GM19455 (cell line): Measurements from ENCODE around the gene SND1.
"Not testable (repeated sequence)": the region's sequence is repeated elsewhere in the genome, so short reads cannot be mapped to it uniquely, and the experiment has no call there.

Experiments used
- ATAC-seq: cut with Tn5 transposase; IDR thresholded peaks from one replicate; pipeline ENCODE4 v1.9.1; 2021; ENCODE audit not compliant: unreplicated experiment

Gene SND1

GRCh38 chr7:127652333-127653248 is 597 bp downstream of the SND1 start:
- ATAC-seq, result peak; percentile 19

GRCh38 chr7:127653396-127653795 is 1.4 kb downstream of the SND1 start:
- ATAC-seq, result no peak

DNA sequence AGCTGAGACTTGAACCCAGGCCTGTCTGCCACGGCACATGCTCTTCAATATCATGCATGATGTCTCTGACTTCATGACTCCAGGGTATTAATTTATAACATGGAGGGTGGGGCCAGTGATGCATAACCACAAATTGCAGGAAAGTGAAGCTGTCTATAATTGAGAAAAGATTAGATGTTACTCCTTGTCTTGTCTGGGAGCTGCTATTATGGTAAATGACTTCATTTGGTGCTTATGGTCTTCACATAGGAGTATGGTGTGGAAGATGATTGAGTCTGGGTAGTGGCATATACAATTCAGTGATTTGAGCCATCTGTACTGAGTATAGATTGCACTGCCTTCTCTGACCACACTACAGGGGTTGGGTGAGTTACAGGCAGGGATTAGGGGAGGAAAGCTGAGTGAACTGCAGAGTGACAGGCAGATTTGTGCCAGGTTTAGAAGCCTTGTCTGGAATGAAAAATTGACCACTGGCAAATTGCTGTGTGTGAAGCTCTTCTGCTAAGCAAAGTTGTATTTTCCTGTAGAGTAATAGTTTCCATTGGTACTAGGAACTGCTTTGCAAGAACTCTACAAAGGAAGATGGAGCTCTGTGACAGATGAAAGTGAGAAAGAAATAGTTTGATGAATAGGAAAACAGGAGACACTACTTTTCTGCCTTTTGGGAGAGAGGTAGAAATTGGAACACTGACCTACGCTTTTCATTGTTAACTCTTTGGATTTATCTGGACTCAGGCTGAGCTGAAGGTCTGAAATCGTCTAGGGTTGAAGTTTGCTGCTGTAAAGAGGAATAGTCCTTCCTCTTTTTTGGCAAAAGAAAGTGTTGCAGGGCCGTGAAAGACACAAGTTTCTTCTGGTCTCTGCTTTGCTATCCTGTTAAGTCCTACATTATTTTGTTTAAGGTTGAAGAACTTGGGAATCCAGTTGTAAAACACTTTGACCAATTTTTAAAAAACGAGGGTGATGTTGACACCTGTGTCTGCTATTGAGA is 2.7 kb downstream of the SND1 start:
- ATAC-seq, result no peak

DNA sequence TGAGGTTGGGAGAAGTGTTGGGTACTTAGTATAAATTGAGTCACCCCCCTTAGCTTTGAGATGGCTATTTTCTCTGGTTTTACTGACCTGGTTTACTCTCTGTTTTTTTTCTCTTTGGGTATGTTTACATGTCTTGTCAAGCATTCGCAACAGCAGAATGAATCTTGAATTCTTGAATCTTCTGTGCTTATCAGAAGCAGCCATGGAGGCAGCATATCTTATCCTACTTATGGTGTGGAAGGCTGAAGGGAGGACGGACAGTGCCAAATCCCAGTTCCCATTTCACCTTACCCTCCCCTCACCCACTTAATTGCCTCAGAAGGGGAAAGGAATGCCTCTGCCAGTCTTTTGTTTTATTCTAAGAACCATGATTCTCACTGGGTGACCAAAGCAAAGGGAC is 3.7 kb downstream of the SND1 start:
- no peak for ATAC-seq

DNA sequence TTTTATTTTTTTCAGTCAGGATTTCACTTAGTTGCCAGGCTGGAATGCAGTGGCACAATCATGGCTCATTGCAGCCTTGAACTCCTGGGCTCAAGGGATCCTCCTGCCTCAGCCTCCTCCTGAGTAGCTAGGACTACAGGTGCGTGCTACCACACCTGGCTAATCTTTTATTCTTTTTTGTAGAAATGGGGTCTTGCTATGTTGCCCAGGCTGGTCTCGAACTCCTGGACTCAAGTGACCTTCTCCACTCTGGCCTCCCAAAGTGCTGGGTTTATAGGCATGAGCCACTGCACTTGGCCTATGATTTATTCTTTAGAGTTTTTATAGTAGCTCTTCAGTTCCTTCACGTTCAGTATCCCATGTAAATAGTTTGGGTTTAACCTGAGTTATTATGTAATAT is 5.5 kb downstream of the SND1 start:
- no peak for ATAC-seq

DNA sequence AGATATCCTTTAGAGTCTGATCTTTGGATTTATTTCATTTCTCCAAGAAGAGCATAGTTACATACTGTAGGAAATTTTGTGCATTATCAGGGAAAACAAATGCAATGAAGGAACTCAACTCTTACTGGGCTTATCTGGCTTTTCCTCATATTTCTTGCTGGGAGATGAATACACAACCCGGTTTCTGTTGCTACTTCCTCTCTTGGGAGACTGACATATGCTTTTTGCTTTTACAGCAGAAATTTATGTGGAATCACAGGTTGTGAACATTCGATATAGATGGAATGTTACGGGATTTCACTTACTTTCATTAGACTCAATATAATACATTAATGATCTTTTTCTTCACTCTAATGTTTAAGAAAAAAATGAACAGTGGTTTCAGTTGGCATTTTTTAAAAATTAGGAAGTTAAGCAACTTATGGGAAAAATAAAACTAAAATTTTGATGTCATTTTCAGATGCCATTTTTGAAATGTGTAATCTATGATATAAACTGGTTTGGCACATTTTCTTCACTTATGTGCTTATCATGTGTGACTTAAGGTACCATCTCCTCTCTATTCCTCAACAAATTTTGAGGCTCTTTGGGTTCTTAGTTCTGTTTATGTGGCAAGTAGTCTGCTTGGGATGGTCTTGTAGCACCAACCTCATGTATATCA is 7.1 kb downstream of the SND1 start:
- no peak for ATAC-seq

DNA sequence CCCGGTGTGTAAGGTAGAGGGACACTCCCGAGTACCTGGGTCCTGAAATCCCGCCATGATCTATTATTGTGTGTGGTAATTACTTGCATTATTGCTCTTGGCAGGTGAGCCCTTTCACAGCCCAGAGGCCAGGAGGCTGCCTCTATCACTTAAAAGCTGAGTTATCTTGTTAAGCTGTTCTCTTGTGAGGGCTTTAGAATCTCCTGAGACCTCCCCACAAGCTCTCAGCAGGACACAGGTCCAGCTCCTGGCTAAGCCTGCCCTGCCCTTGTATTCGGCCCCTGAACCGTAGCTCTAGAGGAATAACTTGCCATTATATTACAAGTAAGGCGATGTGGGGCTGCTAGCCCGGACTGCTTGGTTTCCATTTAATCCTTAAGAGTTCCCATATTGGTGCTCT is 13.9 kb downstream of the SND1 start:
- ATAC-seq, result no peak

DNA sequence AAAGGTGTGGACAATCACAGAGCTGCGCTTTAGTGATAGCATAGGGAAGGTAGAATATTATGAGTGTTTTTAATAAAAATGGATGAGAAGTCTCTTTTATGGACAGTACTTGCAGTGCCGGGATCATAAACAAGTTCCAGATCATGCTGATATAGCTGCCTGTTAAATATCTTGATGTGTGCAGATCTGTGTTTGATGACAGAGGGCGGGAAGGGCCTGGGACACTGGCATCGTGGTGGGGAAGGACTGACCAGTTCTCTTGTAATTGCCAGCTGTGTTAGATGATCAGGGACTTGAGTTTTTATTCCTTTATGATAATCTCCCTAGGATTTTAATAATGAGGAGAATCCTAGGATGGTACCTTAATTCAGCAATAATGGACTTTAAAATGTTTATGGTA is 14.6 kb downstream of the SND1 start:
- ATAC-seq, result no peak

DNA sequence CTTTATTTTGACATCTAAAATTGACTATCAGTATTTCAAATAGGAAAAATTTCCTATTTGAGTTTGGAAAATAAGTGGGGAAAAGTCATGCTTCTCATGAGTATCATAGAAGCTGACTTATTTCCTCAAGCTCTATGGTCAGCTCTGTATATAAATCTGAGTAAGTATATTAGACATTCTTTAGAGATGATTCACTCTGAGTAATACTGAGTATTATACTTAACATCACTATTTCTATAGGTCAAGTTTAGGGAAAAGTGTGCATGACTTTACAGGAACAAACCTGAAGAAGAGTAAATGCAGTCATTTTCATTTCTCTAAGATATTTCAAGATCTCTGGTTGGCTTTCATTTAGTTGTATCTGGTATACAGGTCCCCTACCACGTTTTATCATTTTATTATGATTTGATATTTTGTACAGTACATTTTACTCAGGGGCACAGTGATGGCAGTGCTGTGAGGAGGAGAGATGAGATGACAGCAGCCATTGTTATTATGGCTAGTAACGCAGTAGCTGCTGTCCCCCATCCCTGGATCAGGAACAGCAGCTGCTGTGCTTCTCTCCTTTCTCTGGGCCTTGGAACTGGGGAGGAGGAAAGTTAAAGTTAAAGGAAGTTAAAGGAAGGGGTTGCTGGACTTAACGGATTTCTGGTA is 15.2 kb downstream of the SND1 start:
- ATAC-seq, result no peak

DNA sequence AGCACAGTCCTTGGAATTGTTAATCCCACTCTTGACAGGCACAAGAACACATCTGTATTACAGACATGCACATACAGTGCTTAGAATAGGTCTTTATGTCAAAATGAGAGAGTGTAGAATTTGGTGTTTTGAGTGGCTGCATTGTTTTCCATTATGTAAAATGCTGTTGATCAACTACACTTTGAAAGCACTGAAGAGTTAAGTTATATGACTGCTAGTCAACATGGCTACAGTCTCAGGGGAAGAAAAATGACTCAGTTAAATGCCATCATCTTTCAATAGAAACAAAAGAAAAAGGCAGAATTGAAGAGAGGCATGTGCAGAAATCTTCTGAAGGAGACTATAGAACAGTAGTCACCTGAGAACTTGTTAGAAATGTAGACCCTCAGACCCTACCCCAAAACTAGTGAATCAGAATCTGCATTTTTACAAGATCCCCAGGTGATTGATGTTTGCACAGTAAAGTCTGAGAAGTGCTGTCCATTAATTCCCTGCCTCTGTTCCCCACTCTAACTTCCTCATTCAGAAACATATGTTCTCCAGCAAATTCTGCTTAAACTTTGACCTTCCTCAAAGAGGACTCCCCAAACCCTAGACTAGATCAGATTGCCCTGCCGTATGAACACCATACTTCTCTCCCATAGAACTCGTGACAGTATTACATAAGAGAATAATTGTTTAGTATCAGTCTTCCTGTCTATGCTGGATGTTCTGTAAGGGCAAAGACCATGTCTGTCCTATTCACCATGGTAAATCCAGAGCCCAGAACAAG is 16.0 kb downstream of the SND1 start:
- ATAC-seq, result no peak

DNA sequence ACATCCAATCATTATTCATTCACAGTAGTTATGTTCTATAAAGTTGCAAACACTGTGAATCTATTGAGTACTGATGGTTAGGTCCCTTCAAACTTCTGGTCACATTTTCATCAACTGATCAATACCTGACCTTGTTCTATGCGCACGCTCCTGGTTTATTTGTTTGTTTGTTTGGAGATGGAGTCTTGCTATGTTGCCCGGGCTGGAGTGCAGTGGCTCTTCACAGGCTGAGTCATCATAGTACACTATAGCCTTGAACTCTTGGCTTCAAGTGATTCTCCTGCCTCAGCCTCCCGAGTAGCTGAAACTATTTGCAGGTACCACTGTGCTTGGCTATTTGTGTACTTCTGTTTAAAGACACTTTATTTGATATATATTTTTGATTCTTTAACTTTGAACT is 19.3 kb downstream of the SND1 start:
- ATAC-seq, result no peak

- ATAC-seq, result no peak
Measured at GRCh38 chr7:127673902-127674301, 21.9 kb downstream of the SND1 start.

DNA sequence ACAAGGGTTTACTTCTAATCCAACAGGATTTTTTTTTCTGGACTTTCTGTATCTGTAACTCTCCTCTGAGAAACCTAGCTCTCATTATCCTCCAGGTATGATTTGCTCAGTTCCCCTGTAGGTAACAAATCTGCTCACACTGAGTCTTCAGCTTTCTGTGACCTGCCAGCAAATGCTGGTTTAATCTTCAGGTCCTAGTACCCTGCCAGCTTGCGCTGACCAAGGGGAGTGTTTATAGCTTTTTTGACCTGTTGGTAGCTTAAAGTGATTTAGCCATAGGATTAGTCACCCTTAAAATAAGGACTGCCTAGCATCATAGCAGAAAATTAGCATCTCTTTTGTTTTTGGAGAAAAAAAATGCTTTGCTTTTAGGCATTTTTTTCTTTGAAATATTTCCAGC is 22.4 kb downstream of the SND1 start:
- ATAC-seq, result no peak

- not testable (repeated sequence) for ATAC-seq
Measured at GRCh38 chr7:127674923-127675322, 22.9 kb downstream of the SND1 start.

DNA sequence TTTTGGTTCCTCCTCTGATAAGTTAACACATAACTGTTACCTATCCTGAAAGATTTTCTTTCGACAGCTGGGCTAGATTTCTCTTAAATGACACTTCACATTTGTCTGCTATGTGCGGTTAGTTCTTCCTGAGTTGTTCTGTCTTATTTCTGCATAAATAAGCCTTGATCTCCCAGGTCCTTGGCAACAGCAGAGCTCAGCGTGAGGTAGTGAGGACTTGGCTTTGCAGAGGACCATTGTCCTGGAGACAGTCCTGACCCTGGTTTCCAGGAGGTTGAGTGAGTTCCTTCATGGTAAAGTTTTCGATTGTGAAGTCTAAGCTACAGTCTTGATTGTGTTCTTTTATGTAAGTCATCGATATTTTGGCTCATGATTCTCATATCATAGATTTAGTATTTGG is 23.7 kb downstream of the SND1 start:
- ATAC-seq, result no peak

- no peak for ATAC-seq
Measured at GRCh38 chr7:127677433-127678230, 25.6 kb downstream of the SND1 start.

DNA sequence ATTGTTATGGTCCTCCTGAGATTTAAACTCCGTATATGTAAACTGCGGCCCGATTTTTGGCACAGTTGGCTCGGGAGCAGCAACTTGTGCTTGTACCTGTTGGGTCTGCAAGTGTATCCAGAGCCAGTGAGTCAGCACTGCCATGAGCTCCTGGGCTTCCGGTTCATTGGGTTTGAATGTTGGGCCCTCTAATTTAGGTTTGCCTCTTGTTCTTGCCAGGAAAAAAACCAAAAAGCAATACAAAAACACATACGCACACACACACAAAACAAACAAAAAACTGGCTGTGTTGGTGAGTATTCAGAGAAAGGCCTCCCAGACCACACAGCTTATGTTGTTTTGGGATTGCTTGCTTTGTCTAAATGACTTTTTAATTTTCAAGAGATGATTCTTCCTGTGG is 26.3 kb downstream of the SND1 start:
- ATAC-seq, result no peak

GRCh38 chr7:127678947-127679346 is 27.0 kb downstream of the SND1 start:
- peak; percentile 80 for ATAC-seq

GRCh38 chr7:127680983-127681382 is 29.0 kb downstream of the SND1 start:
- no peak for ATAC-seq
